ENCODE measurements around the gene TAF8. TPM values are rescaled to one million over a fixed set of nuclear protein-coding genes. Genes with fewer than 3 reads are reported as not detected.

Gene TAF8
- total RNA-seq, 3 donors from 2014 or later: 15.7 to 25.4 (median 21.1) TPM

- TF ChIP-seq POLR2AphosphoS5 (IDR thresholded peaks at IDR 0.05) (no peak), CTCF (IDR thresholded peaks at IDR 0.05) (no peak), POLR2A (IDR thresholded peaks at IDR 0.05) (no peak)
- intact Hi-C loops (cut with DNase I; ENCODE audit: low total_unique reads): no loop called here
- no peak for DNase-seq (ENCODE audit: low spot score in 2 of 2)
- Histone ChIP-seq H3K9me3 (no peaks in the 10 kb centered on the region), H3K27ac (no peak overlapping the region), H3K4me3 (no peak overlapping the region), H3K4me1 (no peaks in the 10 kb centered on the region), H3K27me3 (no peaks in the 10 kb centered on the region), H3K36me3 (no peaks in the 10 kb centered on the region)
Observed at GRCh38 chr6:42017021-42017643, 33.2 kb upstream of the TAF8 start.

- intact Hi-C loops (cut with DNase I; ENCODE audit: low total_unique reads): no loop called here
- TF ChIP-seq CTCF (IDR thresholded peaks at IDR 0.05) (no peak), POLR2A (IDR thresholded peaks at IDR 0.05) (no peak), POLR2AphosphoS5 (IDR thresholded peaks at IDR 0.05) (no peak)
- Histone ChIP-seq H3K4me3 (no peak overlapping the region), H3K27me3 (no peaks in the 10 kb centered on the region), H3K4me1 (no peaks in the 10 kb centered on the region), H3K9me3 (no peaks in the 10 kb centered on the region), H3K27ac (no peak overlapping the region), H3K36me3 (no peaks in the 10 kb centered on the region)
- no peak for DNase-seq (ENCODE audit: low spot score in 2 of 2)
Observed at GRCh38 chr6:42020967-42021366, 29.4 kb upstream of the TAF8 start.

DNA sequence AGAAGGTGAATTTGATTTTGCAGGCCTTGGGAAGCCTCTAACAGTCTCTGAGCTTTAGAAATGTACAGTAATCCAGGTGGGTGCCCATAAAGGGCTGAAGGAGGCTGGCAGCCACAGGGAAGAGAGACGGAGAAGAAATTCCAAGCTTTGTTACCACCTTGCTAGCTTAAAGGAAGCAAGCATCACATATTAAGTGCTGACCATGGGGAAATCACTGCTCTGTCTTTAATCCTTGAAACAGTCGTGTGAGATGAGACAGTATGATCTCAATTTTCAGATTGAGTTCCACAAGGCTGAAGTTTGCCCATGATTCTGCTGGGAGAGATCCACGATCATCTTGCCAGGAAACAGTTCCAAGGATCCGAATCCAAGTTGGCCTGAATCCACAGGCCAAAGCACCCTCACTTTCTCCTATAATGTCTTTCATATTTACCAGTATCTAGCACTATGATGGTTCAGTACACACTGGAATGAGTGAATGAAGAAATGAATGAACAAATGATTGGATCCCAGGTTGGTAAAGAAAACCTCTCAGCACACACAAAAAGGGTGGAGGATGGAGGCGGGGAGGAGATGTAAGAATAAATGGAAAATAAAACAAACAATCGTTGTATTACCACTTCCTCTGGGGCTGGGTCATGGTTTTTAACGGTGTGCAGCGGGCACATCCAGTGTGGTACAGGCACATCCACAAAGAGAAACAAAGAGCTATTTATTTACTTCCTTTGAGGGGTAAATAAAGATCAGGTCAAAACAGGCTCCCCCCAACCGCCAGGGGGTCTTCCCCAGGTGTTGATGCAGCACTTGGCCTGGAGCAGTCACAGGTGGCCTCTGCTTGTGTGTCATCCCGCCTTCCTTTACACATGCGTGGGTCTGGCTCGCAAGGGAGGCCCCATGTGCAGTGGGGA lies 28.2 kb upstream of the TAF8 start:
- H3K4me1 ChIP-seq: no peaks in the 10 kb centered on the region
- no peak for DNase-seq (ENCODE audit: low spot score in 2 of 2)
- intact Hi-C loops (cut with DNase I; ENCODE audit: low total_unique reads): no loop called here
- H3K9me3 ChIP-seq: no peaks in the 10 kb centered on the region
- no peaks in the 10 kb centered on the region for H3K36me3 ChIP-seq
- no peak overlapping the region for H3K4me3 ChIP-seq
- TF ChIP-seq CTCF (IDR thresholded peaks at IDR 0.05) (no peak), POLR2A (IDR thresholded peaks at IDR 0.05) (no peak), POLR2AphosphoS5 (IDR thresholded peaks at IDR 0.05) (no peak)
- H3K27ac ChIP-seq: peak overlapping the region; percentile 19 to 28
- H3K27me3 ChIP-seq: no peaks in the 10 kb centered on the region

DNA sequence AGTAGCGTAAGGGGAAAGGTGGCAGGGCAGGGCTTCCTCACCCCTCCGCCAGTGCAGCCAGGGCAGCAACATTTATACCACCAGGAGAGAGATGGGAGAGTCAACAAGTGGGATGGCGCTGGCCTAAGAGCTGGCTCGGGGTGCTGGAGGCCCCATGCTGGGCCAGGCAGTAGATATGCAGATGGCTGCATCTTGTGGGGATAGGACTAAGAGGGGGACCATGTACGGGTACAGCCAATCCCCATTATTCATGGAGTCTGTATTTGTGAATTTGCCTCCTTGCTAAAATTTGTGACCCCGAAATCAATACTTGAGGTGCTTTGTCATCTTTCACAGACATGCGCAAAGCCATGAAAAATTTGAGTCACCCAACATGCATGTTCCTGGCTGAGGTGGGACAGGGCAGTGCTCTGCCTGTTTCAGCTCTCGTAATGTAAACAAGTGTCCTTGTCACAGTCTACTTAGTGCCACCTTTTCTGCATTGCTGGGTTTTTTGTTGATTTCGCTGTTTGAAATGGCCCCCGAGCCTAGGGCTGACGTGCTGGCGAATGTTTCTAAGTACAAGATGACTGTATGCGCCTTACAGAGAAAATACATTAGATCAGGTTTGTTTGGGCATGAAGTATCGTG lies 27.5 kb upstream of the TAF8 start:
- peak overlapping the region in 1 of 2 donors; percentile 28 for H3K27ac ChIP-seq
- TF ChIP-seq CTCF (IDR thresholded peaks at IDR 0.05): no peak
- no peak for TF ChIP-seq POLR2AphosphoS5 (IDR thresholded peaks at IDR 0.05)
- no peak for TF ChIP-seq POLR2A (IDR thresholded peaks at IDR 0.05)
- no peak for DNase-seq (ENCODE audit: low spot score in 2 of 2)
- H3K27me3 ChIP-seq: no peaks in the 10 kb centered on the region
- no peaks in the 10 kb centered on the region for H3K36me3 ChIP-seq
- H3K4me3 ChIP-seq: no peak overlapping the region
- intact Hi-C loops (cut with DNase I; ENCODE audit: low total_unique reads): no loop called here
- H3K9me3 ChIP-seq: no peaks in the 10 kb centered on the region
- H3K4me1 ChIP-seq: no peaks in the 10 kb centered on the region
